ENCODE data around the gene CANX.

DNA sequence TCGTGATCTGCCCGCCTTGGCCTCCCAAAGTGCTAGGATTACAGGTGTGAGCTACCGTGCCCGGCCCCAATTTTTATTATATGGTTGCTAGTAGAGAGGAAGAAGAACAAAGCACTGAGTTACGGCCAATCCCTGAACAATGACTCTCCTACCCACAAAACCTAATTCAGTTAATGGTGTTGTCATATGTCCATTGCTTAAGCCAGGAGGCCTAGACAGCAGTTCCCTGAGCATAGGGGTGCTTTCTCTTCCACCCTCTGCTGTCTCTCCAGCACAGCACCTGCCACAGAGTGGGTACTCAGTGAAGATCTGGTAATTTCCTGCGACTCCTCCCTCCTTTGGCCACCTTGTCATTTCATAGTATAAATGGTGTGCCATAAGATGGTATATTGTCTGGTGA, 73.6 kb downstream of the CANX start:
- TF ChIP-seq JARID2 (CRISPR knock-in tag; IDR thresholded peaks at IDR 0.05; ENCODE audit: insufficient replicate concordance) (no peak), EP300 (IDR thresholded peaks at IDR 0.05; ENCODE audit: low read depth in 2 of 2, low read length in 2 of 2) (no peak), EP300 (CRISPR knock-in tag; IDR thresholded peaks at IDR 0.05; ENCODE audit: borderline replicate concordance) (no peak), ZMAT3 (CRISPR knock-in tag; conservative IDR thresholded peaks at IDR 0.05) (no peak), GPN1 (CRISPR knock-in tag; IDR thresholded peaks at IDR 0.05; ENCODE audit: borderline replicate concordance) (no peak), ZNF598 (CRISPR knock-in tag; IDR thresholded peaks at IDR 0.05; ENCODE audit: borderline replicate concordance) (no peak), ZNF296 (CRISPR knock-in tag; conservative IDR thresholded peaks at IDR 0.05) (no peak), JUN (CRISPR knock-in tag; IDR thresholded peaks at IDR 0.05) (no peak), RXRA (CRISPR knock-in tag; IDR thresholded peaks at IDR 0.05) (no peak)
- TF ChIP-seq, protein P1, sequence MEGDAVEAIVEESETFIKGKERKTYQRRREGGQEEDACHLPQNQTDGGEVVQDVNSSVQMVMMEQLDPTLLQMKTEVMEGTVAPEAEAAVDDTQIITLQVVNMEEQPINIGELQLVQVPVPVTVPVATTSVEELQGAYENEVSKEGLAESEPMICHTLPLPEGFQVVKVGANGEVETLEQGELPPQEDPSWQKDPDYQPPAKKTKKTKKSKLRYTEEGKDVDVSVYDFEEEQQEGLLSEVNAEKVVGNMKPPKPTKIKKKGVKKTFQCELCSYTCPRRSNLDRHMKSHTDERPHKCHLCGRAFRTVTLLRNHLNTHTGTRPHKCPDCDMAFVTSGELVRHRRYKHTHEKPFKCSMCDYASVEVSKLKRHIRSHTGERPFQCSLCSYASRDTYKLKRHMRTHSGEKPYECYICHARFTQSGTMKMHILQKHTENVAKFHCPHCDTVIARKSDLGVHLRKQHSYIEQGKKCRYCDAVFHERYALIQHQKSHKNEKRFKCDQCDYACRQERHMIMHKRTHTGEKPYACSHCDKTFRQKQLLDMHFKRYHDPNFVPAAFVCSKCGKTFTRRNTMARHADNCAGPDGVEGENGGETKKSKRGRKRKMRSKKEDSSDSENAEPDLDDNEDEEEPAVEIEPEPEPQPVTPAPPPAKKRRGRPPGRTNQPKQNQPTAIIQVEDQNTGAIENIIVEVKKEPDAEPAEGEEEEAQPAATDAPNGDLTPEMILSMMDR (CRISPR knock-in tag; IDR thresholded peaks at IDR 0.05), result no peak
- TF ChIP-seq, protein P2, sequence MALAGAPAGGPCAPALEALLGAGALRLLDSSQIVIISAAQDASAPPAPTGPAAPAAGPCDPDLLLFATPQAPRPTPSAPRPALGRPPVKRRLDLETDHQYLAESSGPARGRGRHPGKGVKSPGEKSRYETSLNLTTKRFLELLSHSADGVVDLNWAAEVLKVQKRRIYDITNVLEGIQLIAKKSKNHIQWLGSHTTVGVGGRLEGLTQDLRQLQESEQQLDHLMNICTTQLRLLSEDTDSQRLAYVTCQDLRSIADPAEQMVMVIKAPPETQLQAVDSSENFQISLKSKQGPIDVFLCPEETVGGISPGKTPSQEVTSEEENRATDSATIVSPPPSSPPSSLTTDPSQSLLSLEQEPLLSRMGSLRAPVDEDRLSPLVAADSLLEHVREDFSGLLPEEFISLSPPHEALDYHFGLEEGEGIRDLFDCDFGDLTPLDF (CRISPR knock-in tag; IDR thresholded peaks at IDR 0.05), result no peak
- TF ChIP-seq, protein P3, sequence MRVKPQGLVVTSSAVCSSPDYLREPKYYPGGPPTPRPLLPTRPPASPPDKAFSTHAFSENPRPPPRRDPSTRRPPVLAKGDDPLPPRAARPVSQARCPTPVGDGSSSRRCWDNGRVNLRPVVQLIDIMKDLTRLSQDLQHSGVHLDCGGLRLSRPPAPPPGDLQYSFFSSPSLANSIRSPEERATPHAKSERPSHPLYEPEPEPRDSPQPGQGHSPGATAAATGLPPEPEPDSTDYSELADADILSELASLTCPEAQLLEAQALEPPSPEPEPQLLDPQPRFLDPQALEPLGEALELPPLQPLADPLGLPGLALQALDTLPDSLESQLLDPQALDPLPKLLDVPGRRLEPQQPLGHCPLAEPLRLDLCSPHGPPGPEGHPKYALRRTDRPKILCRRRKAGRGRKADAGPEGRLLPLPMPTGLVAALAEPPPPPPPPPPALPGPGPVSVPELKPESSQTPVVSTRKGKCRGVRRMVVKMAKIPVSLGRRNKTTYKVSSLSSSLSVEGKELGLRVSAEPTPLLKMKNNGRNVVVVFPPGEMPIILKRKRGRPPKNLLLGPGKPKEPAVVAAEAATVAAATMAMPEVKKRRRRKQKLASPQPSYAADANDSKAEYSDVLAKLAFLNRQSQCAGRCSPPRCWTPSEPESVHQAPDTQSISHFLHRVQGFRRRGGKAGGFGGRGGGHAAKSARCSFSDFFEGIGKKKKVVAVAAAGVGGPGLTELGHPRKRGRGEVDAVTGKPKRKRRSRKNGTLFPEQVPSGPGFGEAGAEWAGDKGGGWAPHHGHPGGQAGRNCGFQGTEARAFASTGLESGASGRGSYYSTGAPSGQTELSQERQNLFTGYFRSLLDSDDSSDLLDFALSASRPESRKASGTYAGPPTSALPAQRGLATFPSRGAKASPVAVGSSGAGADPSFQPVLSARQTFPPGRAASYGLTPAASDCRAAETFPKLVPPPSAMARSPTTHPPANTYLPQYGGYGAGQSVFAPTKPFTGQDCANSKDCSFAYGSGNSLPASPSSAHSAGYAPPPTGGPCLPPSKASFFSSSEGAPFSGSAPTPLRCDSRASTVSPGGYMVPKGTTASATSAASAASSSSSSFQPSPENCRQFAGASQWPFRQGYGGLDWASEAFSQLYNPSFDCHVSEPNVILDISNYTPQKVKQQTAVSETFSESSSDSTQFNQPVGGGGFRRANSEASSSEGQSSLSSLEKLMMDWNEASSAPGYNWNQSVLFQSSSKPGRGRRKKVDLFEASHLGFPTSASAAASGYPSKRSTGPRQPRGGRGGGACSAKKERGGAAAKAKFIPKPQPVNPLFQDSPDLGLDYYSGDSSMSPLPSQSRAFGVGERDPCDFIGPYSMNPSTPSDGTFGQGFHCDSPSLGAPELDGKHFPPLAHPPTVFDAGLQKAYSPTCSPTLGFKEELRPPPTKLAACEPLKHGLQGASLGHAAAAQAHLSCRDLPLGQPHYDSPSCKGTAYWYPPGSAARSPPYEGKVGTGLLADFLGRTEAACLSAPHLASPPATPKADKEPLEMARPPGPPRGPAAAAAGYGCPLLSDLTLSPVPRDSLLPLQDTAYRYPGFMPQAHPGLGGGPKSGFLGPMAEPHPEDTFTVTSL (CRISPR knock-in tag; IDR thresholded peaks at IDR 0.05; ENCODE audit: borderline replicate concordance), result no peak

Measured in HepG2 (cell line).